ENCODE results near the gene METTL1.
"Not testable (repeated sequence)": the region's sequence is repeated elsewhere in the genome, so short reads cannot be mapped to it uniquely, and the experiment has no call there.

The METTL1 gene

DNA sequence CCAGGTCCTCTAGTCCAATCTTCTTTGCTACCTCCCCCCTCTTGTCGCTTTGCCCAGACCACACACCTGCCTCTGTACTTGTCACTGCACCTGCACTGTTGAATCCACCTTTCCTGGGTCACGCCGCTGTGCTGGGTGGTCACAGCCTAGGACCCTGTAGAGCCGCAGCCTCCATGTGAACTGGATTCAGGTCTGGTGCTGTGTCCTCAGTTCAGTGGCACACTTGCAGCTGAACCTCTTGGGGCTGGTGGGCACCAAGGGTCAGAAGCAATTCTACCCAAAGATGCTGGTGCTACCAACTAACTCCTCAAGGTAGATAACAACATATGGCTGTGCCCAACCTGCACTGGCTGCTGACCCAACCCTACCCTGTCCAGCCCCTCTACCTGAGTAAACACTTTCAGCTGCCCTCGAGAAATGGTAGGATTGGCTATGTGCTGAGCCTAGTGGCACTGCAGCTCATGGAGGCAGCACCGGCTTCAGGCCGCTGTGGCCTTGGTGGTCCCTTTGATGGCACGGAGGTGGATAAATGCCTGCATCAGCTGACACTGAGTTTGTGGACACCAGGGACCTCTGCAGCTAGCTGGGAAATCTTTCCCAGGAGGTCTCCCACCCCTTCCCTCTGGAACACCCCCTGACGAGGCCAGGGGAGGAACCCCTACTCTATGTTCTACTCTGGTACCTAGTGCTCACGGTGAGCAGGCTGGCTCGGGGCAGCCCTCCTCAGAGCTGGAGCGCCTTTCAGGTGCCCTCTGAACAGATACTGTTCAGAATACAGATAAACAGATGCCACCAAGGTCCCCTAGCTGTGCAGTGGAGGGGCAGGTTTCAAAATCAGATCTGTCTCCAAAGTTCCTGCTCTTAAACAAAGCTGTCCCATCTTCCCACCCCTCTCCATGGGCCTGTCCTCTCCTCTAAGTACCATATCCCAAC lies 47.6 kb downstream of the METTL1 start:
- DNase-seq (ENCODE audit: low read depth in 2 of 2): no peak

DNA sequence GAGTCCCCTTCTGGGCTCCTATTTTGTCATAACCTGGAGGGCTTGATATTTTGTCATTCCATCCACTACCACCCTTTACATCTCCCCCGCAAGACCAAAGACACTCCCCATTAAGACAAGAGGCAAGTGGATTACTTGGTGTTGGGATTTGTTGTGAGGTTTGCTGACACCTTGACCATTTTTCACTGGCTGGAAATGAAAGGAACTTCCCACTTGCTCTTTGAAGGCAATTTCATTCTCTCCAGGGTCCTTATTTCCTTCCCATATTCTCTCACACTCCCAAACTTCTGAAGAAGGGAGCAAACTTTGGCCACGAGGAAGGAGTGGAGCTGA lies 48.3 kb downstream of the METTL1 start:
- no peak for DNase-seq (ENCODE audit: low read depth in 2 of 2)

DNA sequence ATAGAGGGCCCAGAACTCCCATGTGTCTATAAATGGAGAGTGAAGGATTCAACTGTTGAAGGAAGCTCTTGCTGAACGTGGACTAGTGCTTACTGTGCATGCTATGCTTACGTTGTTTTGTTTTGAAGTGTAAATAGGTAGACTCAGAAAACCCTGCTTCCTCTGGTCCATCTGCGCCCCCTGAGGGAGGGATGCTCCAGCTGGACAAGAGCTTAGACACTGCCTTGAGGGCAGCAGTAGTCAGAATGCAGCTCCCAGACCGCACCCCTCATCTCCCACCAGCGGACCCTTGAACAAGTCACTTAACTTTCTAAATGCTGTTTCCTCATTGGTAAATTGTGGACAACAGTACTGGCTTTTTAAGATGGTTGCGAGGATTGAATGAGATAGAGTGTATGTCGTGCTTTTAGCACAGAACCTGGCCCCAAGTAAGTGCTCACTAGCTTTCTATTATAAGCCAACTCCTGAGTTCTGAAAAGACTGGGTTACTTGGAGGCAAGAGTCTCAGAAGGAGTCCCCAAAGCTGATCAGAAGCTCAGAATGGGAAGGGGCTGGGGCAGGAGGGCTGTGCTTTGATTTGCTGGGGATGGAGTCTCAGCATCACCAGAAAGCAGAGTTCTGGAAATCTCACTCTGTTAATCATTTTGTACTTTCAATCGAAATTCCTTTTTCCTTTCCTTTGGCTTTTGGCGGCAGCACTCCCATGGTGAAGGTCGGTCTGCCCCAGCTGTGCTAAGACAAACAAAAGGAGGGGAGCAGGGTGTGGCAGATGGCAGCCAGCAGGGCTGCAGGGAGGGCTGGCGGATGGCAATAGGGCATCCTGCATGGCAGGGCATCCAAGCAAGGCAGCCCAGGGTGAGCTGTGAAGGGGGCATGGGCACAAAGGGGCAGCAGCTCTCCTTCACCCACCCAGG lies 48.9 kb downstream of the METTL1 start:
- no peak for DNase-seq (ENCODE audit: low read depth in 2 of 2)

DNA sequence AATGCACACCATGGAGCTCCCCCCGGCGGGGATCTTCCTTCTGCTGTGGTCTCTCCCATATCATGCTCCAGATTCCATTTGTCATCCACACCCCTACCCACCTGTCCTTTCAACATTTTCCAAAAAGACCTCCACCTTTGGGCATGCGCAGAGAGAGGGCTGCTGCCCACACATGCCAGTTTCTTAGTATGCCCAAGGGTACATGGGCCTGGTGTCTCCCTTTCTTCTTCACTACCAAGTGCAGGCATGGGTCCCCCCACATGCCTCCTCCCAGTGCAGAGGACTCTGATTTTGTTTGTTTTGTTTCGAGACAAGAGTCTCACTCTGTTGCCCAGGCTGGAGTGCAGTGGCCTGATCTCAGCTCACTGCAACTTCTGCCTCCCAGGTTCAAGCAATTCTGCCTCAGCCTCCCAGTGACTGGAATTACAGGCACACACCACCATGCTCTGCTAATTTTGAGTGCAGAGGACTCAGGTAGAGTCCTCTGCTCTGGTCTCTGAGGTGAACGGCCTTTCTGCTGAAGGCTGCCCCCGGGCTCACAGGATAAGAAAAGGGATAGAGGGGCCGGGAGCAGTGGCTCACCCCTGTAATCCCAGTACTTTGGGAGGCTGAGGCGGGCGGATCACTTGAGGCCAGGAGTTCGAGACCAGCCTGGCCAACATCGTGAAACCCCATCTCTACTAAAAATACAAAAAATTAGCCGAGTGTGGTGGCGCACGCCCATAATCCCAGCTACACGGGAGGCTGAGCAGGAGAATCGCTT lies 49.9 kb downstream of the METTL1 start:
- DNase-seq (ENCODE audit: low read depth in 2 of 2): not testable (repeated sequence)

DNA sequence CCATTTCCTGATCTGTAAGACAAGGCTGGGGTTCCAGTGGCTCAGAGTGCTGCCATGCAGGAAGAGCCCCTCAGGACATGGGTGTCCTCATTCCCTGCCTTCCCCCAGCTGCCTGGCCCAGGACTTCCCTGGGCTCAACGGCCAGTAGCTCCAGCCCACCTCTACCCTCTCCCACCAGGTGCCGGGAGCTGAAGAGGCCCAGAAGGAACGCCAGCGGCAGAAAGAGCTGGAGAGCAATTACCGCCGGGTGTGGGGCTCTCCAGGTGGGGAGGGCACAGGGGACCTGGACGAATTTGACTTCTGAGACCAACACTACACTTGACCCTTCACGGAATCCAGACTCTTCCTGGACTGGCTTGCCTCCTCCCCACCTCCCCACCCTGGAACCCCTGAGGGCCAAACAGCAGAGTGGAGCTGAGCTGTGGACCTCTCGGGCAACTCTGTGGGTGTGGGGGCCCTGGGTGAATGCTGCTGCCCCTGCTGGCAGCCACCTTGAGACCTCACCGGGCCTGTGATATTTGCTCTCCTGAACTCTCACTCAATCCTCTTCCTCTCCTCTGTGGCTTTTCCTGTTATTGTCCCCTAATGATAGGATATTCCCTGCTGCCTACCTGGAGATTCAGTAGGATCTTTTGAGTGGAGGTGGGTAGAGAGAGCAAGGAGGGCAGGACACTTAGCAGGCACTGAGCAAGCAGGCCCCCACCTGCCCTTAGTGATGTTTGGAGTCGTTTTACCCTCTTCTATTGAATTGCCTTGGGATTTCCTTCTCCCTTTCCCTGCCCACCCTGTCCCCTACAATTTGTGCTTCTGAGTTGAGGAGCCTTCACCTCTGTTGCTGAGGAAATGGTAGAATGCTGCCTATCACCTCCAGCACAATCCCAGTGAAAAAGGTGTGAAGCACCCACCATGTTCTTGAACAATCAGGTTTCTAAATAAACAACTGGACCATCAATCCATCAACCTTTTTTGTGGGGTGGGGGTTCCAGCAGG lies 51.0 kb downstream of the METTL1 start:
- DNase-seq (ENCODE audit: low read depth in 2 of 2): no peak

DNA sequence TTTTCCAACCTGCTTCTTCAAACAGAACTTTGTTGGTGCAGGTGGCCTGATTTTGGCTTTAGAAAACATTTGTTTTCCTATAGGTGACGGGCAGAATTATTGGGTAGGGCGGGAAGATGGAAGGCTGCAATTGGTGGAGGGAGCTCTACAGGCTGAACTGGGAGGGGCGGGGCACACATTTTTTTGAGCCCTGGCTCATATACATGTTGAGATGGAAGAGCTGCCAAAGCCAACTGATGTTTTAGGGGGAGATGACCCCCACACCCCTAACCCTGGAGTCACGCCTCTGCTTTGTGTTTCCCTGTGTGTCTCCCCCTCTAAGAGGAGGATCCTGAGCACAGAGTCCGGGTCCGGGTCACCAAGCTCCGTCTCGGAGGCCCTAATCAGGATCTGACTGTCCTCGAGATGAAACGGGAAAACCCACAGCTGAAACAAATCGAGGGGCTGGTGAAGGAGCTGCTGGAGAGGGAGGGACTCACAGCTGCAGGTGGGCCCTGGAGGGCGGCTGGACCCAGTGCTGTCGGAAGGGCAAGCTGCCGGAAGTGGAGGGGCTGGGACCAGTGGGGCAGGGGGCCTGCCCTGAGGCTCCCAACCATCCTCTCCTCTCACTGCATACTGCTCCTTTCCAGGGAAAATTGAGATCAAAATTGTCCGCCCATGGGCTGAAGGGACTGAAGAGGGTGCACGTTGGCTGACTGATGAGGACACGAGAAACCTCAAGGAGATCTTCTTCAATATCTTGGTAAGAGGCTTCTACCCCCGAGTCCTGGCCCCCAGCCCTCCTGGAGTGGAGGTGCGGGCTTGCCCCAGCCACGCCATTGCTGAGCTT lies 51.9 kb downstream of the METTL1 start:
- no peak for DNase-seq (ENCODE audit: low read depth in 2 of 2)

DNA sequence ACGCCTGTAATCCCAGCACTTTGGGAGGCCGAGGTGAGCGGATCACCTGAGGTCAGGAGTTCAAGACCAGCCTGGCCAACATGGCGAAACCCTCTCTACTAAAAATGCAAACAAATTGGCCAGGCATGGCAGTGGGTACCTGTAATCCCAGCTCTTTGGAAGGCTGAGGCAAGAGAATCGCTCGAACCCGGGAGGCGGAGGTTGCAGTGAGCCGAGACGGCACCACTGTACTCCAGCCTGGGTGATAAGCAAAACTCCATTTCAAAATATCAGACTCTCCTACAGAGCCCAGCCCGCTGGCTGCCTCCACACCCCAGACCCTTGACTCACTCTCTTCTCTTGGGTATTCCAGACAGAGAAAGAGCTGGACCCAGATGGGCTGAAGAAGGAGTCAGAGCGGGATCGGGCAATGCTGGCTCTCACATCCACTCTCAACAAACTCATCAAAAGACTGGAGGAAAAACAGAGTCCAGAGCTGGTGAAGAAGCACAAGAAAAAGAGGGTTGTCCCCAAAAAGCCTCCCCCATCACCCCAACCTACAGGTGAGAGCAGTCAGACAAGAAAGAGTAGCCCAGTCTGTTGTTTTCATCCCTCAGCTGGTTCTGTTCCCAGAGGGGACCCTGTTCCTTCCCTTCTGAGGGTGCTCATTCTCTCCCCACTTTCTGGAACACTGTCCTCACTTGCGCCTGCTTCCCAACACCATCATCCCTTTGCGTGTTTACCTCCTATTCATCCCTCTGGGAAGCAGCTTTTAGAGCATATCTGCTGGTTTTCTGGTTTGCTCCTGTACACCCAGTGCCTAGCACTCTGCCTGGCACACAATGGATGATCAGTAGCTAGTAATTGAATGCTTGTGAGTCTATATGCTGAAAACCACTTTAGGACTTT lies 53.0 kb downstream of the METTL1 start:
- no peak for DNase-seq (ENCODE audit: low read depth in 2 of 2)
